Activated naive CD8-positive, alpha-beta T cell treated with anti-CD3 and anti-CD28 coated beads for 36 hours (primary cell): ENCODE measurements around the gene TAF1C. TPM values are rescaled to one million over a fixed set of nuclear protein-coding genes. Genes with fewer than 3 reads are reported as not detected.

Experiments
- DNase-seq: peaks from one replicate; pipeline ENCODE4 v3.0.0; 2021
- H3K27ac Mint-ChIP-seq: one replicate; pipeline ENCODE4 v1.8.0; 2022; ENCODE audit warnings: mild to moderate bottlenecking, moderate library complexity, mixed read lengths
- H3K27me3 Mint-ChIP-seq: one replicate; pipeline ENCODE4 v1.8.0; 2022; ENCODE audit warnings: mild to moderate bottlenecking, mixed read lengths
- H3K36me3 Mint-ChIP-seq: one replicate; pipeline ENCODE4 v1.8.0; 2021; ENCODE audit warnings: mild to moderate bottlenecking, mixed read lengths
- H3K4me1 Mint-ChIP-seq: one replicate; pipeline ENCODE4 v1.8.0; 2021; ENCODE audit warnings: mixed read lengths
- H3K4me3 Mint-ChIP-seq: one replicate; pipeline ENCODE4 v1.8.0; 2022; ENCODE audit warnings: mild to moderate bottlenecking, moderate library complexity, mixed read lengths
- H3K9me3 Mint-ChIP-seq: one replicate; pipeline ENCODE4 v1.8.0; 2022; ENCODE audit warnings: mixed read lengths
- total RNA-seq, 2 experiments: library from RNA; stranded (reverse); gene quantifications; one replicate each; pipeline ENCODE4 v1.2.3, GENCODE V29; 2021

Gene TAF1C
- total RNA-seq, 2 experiments from 2014 or later = 53.8 to 54.3 TPM

- Mint-ChIP-seq H3K4me1 (peaks cover 25% of the 10 kb centered on the region), H3K27me3 (no peaks in the 10 kb centered on the region), H3K4me3 (no peak overlapping the region), H3K27ac (no peak overlapping the region), H3K36me3 (peaks cover 9% of the 10 kb centered on the region), H3K9me3 (no peaks in the 10 kb centered on the region)
- no peak for DNase-seq
Measured at GRCh38 chr16:84182104-84182503, 4.8 kb downstream of the TAF1C start.

- Mint-ChIP-seq H3K36me3 (peaks cover 9% of the 10 kb centered on the region), H3K4me1 (peaks cover 25% of the 10 kb centered on the region), H3K9me3 (no peaks in the 10 kb centered on the region), H3K27ac (no peak overlapping the region), H3K4me3 (no peak overlapping the region), H3K27me3 (no peaks in the 10 kb centered on the region)
- DNase-seq = no peak
Measured at GRCh38 chr16:84181144-84181915, 5.5 kb downstream of the TAF1C start.

- no peak for DNase-seq
- Mint-ChIP-seq H3K9me3 (no peaks in the 10 kb centered on the region), H3K27ac (no peak overlapping the region), H3K27me3 (no peaks in the 10 kb centered on the region), H3K36me3 (peaks cover 9% of the 10 kb centered on the region), H3K4me1 (peaks cover 25% of the 10 kb centered on the region), H3K4me3 (no peak overlapping the region)
Measured at GRCh38 chr16:84180519-84181140, 6.2 kb downstream of the TAF1C start.

- H3K9me3 Mint-ChIP-seq = no peaks in the 10 kb centered on the region
- no peaks in the 10 kb centered on the region for H3K27me3 Mint-ChIP-seq
- no peak overlapping the region for H3K27ac Mint-ChIP-seq
- H3K4me1 Mint-ChIP-seq = peaks cover 21% of the 10 kb centered on the region
- no peak overlapping the region for H3K4me3 Mint-ChIP-seq
- DNase-seq = no peak
- peaks cover 4% of the 10 kb centered on the region for H3K36me3 Mint-ChIP-seq
Measured at GRCh38 chr16:84179612-84180320, 7.1 kb downstream of the TAF1C start.

- Mint-ChIP-seq H3K27me3 (no peaks in the 10 kb centered on the region), H3K36me3 (no peaks in the 10 kb centered on the region), H3K4me3 (no peak overlapping the region), H3K27ac (no peak overlapping the region), H3K4me1 (peaks cover 17% of the 10 kb centered on the region), H3K9me3 (no peaks in the 10 kb centered on the region)
- DNase-seq = no peak
Measured at GRCh38 chr16:84178892-84179611, 7.8 kb downstream of the TAF1C start.

- Mint-ChIP-seq H3K9me3 (no peaks in the 10 kb centered on the region), H3K27me3 (no peaks in the 10 kb centered on the region), H3K36me3 (no peaks in the 10 kb centered on the region), H3K27ac (peak overlapping the region; percentile 59), H3K4me1 (peaks cover 17% of the 10 kb centered on the region), H3K4me3 (no peak overlapping the region)
- DNase-seq = no peak
Measured at GRCh38 chr16:84178146-84178765, 8.6 kb downstream of the TAF1C start.

GRCh38 chr16:84177741-84178073 is 9.2 kb downstream of the TAF1C start:
- no peak overlapping the region for H3K4me3 Mint-ChIP-seq
- peak overlapping the region; percentile 59 for H3K27ac Mint-ChIP-seq
- H3K9me3 Mint-ChIP-seq = no peaks in the 10 kb centered on the region
- peaks cover 17% of the 10 kb centered on the region for H3K4me1 Mint-ChIP-seq
- no peak for DNase-seq
- H3K36me3 Mint-ChIP-seq = no peaks in the 10 kb centered on the region
- H3K27me3 Mint-ChIP-seq = no peaks in the 10 kb centered on the region

GRCh38 chr16:84176192-84177053 is 10.4 kb downstream of the TAF1C start:
- Mint-ChIP-seq H3K9me3 (no peaks in the 10 kb centered on the region), H3K4me3 (no peak overlapping the region), H3K4me1 (peaks cover 17% of the 10 kb centered on the region), H3K27me3 (no peaks in the 10 kb centered on the region), H3K36me3 (no peaks in the 10 kb centered on the region), H3K27ac (no peak overlapping the region)
- no peak for DNase-seq

- no peaks in the 10 kb centered on the region for H3K9me3 Mint-ChIP-seq
Measured at GRCh38 chr16:84175350-84176081, 11.3 kb downstream of the TAF1C start.

GRCh38 chr16:84174396-84174795 is 12.5 kb downstream of the TAF1C start:
- Mint-ChIP-seq H3K4me3 (no peak overlapping the region), H3K36me3 (no peaks in the 10 kb centered on the region), H3K4me1 (peaks cover 17% of the 10 kb centered on the region), H3K27me3 (peaks cover 8% of the 10 kb centered on the region), H3K27ac (no peak overlapping the region), H3K9me3 (no peaks in the 10 kb centered on the region)
- DNase-seq = no peak

More at GRCh38 chr16:84175350-84176081, 11.3 kb downstream of the TAF1C start:
- no peaks in the 10 kb centered on the region for H3K27me3 Mint-ChIP-seq
- DNase-seq = peak; percentile 59
- H3K27ac Mint-ChIP-seq = no peak overlapping the region
- no peaks in the 10 kb centered on the region for H3K36me3 Mint-ChIP-seq
- H3K4me3 Mint-ChIP-seq = no peak overlapping the region
- peaks cover 17% of the 10 kb centered on the region for H3K4me1 Mint-ChIP-seq

GRCh38 chr16:84169765-84170310 is 17.0 kb downstream of the TAF1C start:
- DNase-seq = no peak
- Mint-ChIP-seq H3K27me3 (peaks cover 12% of the 10 kb centered on the region), H3K36me3 (no peaks in the 10 kb centered on the region), H3K9me3 (no peaks in the 10 kb centered on the region), H3K4me3 (no peak overlapping the region), H3K27ac (no peak overlapping the region), H3K4me1 (no peaks in the 10 kb centered on the region)

- Mint-ChIP-seq H3K4me1 (no peaks in the 10 kb centered on the region), H3K27ac (no peak overlapping the region), H3K9me3 (no peaks in the 10 kb centered on the region), H3K27me3 (peaks cover 15% of the 10 kb centered on the region), H3K4me3 (no peak overlapping the region), H3K36me3 (no peaks in the 10 kb centered on the region)
- no peak for DNase-seq
Measured at GRCh38 chr16:84166796-84167695, 19.8 kb downstream of the TAF1C start.
